Hepatocyte (in vitro differentiated cells): ENCODE results near the gene VOPP1.

ENCODE experiments used
- EZH2 ChIP-seq: fragments of 200-600 bp; sonication (generic); IDR thresholded peaks from 2 replicates; pipeline ENCODE4 v1.6.1; 2016; ENCODE audit warnings: antibody characterized with exemption, mild to moderate bottlenecking, borderline replicate concordance
- EZH2phosphoT487 ChIP-seq: fragments of 200-600 bp; sonication (generic); IDR thresholded peaks from one replicate; pipeline ENCODE4 v1.6.1; 2018; ENCODE audit warnings: antibody characterized with exemption, mild to moderate bottlenecking, low read depth, moderate library complexity; ENCODE audit not compliant: unreplicated experiment, severe bottlenecking
- TF ChIP-seq, protein P1 (sequence below): fragments of 200-600 bp; sonication (generic); IDR thresholded peaks from 2 replicates; pipeline ENCODE4 v1.5.1; 2016; ENCODE audit warnings: antibody characterized with exemption, mild to moderate bottlenecking; ENCODE audit not compliant: poor library complexity

DNA sequence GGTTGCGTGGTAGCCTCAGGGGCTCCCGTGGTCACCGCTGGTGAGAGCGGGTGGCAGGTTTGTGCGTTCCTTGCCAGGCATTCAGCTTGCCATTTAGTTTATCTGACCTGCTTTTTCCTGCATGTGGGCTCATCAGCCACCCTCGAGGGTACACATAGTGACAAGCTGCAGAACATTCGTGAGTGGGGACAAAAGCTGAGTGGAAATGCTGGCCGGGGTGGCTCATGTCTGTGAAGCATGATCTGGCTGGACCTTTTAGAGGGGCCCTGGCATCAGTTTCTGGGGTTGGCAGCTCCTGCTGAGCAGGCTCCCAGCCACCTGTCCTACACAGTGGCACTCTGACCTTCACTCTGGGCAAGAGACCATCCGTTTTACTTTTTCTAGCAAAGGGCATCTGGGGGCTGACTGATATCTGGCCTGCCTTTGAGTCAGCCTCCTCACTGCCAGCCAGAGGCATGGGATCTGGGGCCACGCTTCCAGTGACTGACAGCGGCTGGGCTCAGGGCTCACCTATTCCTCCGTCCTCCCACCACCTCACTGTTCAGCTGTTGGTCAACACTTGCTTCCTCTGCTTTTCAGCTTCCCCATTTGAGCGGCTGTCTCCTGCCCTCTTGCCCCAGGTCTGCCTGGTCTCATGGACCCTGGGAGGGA, 132.1 kb downstream of the VOPP1 start:
- TF ChIP-seq, protein P1, sequence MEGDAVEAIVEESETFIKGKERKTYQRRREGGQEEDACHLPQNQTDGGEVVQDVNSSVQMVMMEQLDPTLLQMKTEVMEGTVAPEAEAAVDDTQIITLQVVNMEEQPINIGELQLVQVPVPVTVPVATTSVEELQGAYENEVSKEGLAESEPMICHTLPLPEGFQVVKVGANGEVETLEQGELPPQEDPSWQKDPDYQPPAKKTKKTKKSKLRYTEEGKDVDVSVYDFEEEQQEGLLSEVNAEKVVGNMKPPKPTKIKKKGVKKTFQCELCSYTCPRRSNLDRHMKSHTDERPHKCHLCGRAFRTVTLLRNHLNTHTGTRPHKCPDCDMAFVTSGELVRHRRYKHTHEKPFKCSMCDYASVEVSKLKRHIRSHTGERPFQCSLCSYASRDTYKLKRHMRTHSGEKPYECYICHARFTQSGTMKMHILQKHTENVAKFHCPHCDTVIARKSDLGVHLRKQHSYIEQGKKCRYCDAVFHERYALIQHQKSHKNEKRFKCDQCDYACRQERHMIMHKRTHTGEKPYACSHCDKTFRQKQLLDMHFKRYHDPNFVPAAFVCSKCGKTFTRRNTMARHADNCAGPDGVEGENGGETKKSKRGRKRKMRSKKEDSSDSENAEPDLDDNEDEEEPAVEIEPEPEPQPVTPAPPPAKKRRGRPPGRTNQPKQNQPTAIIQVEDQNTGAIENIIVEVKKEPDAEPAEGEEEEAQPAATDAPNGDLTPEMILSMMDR: no peak
- TF ChIP-seq EZH2: no peak
- no peak for TF ChIP-seq EZH2phosphoT487
